Jurkat, Clone E6-1 (cell line): ENCODE measurements around the gene OR52K2. TPM values are rescaled to one million over a fixed set of nuclear protein-coding genes. Genes with fewer than 3 reads are reported as not detected.
"Not testable (repeated sequence)": the region's sequence is repeated elsewhere in the genome, so short reads cannot be mapped to it uniquely, and the experiment has no call there.

Experiments
- DNase-seq: peaks from one replicate; pipeline ENCODE4 v3.0.0-alpha.2; 2011; ENCODE audit warnings: low read depth, low spot score
- H3K4me3 ChIP-seq: 2 replicates; pipeline ENCODE4 v1.5.1; 2011; ENCODE audit warnings: mild to moderate bottlenecking, low read length, control low read depth, moderate library complexity
- polyA plus RNA-seq: library from polyadenylated mRNA; unstranded; fragments of >200 nt; gene quantifications from one replicate; pipeline ENCODE4 v1.2.1, GENCODE V29; 2012; ENCODE audit warnings: missing spikeins; ENCODE audit not compliant: insufficient read length, insufficient read depth

The OR52K2 gene
- polyA plus RNA-seq = not detected

GRCh38 chr11:4448995-4449394, at the start of gene OR52K2:
TSS of gene OR52K2 (plus strand) at chr11:4449295. CDS start at chr11:4449340, 45 bp downstream.
- H3K4me3 ChIP-seq = no peak within 1 kb of the TSS
- DNase-seq = no peak

- not testable (repeated sequence) for H3K4me3 ChIP-seq
- peak; percentile 66 for DNase-seq
Observed at GRCh38 chr11:4406206-4406605, 42.9 kb upstream of the OR52K2 start.

GRCh38 chr11:4416306-4416705, 32.8 kb upstream of the OR52K2 start:
- DNase-seq = no peak
- H3K4me3 ChIP-seq = no peak overlapping the region

- H3K4me3 ChIP-seq = no peak overlapping the region
- no peak for DNase-seq
Observed at GRCh38 chr11:4416816-4417215, 32.3 kb upstream of the OR52K2 start.

GRCh38 chr11:4418403-4418802, 30.7 kb upstream of the OR52K2 start:
- DNase-seq = no peak

GRCh38 chr11:4430051-4430450, 19.0 kb upstream of the OR52K2 start:
- no peak overlapping the region for H3K4me3 ChIP-seq
- DNase-seq = no peak

More at GRCh38 chr11:4418403-4418802, 30.7 kb upstream of the OR52K2 start:
- H3K4me3 ChIP-seq = no peak overlapping the region

- no peak overlapping the region for H3K4me3 ChIP-seq
- no peak for DNase-seq
Observed at GRCh38 chr11:4433856-4434255, 15.2 kb upstream of the OR52K2 start.

GRCh38 chr11:4436411-4436810, 12.7 kb upstream of the OR52K2 start:
- DNase-seq = no peak
- no peak overlapping the region for H3K4me3 ChIP-seq

GRCh38 chr11:4441515-4441914, 7.6 kb upstream of the OR52K2 start:
- no peak for DNase-seq

GRCh38 chr11:4443232-4443891, 5.7 kb upstream of the OR52K2 start:
- DNase-seq = no peak
- no peak overlapping the region for H3K4me3 ChIP-seq

More at GRCh38 chr11:4441515-4441914, 7.6 kb upstream of the OR52K2 start:
- H3K4me3 ChIP-seq = no peak overlapping the region

- DNase-seq = no peak
- no peak overlapping the region for H3K4me3 ChIP-seq
Observed at GRCh38 chr11:4453118-4453517, 4.0 kb downstream of the OR52K2 start.

GRCh38 chr11:4454021-4454420, 4.9 kb downstream of the OR52K2 start:
- no peak overlapping the region for H3K4me3 ChIP-seq
- DNase-seq = no peak

GRCh38 chr11:4455419-4455818, 6.3 kb downstream of the OR52K2 start:
- peak; percentile 8 for DNase-seq

GRCh38 chr11:4459500-4459899, 10.4 kb downstream of the OR52K2 start:
- no peak overlapping the region for H3K4me3 ChIP-seq
- DNase-seq = no peak

More at GRCh38 chr11:4455419-4455818, 6.3 kb downstream of the OR52K2 start:
- no peak overlapping the region for H3K4me3 ChIP-seq

GRCh38 chr11:4460151-4460550, 11.1 kb downstream of the OR52K2 start:
- H3K4me3 ChIP-seq = no peak overlapping the region
- no peak for DNase-seq

- no peak overlapping the region for H3K4me3 ChIP-seq
- DNase-seq = no peak
Observed at GRCh38 chr11:4464216-4465159, 15.4 kb downstream of the OR52K2 start.

GRCh38 chr11:4465407-4465806, 16.3 kb downstream of the OR52K2 start:
- no peak for DNase-seq
- H3K4me3 ChIP-seq = no peak overlapping the region

- DNase-seq = no peak
- H3K4me3 ChIP-seq = no peak overlapping the region
Observed at GRCh38 chr11:4466131-4466870, 17.2 kb downstream of the OR52K2 start.

GRCh38 chr11:4466871-4467442, 17.9 kb downstream of the OR52K2 start:
- DNase-seq = no peak
- H3K4me3 ChIP-seq = no peak overlapping the region
